ENCODE measurements around the gene TRERF1.
A peak's percentile ranks its signal among the peaks of the same experiment; 100 is the strongest.

The TRERF1 gene

GRCh38 chr6:42484261-42484660 lies 32.5 kb upstream of the TRERF1 start:
- Histone ChIP-seq H3K9me3 (ENCODE audit: control insufficient read depth, insufficient read depth, low read depth, low read length) (no peaks in the 10 kb centered on the region), H3K4me1 (ENCODE audit: control insufficient read depth, insufficient read depth, low read length) (no peaks in the 10 kb centered on the region), H3K36me3 (ENCODE audit: control insufficient read depth in 2 of 2, insufficient read depth in 1 of 2, low read length in 2 of 2) (no peaks in the 10 kb centered on the region), H3K4me3 (ENCODE audit: low read depth, low read length) (no peak overlapping the region), H3K27ac (ENCODE audit: extremely low read depth, low read depth, low read length) (no peak overlapping the region)
- TF ChIP-seq SCRT2 (tag by site-specific recombination; IDR thresholded peaks at IDR 0.05), result no peak
- TF ChIP-seq FEZF1 (tag by site-specific recombination; IDR thresholded peaks at IDR 0.05), result no peak
- TF ChIP-seq OVOL3 (tag by site-specific recombination; IDR thresholded peaks at IDR 0.05), result no peak
- no peak for TF ChIP-seq ZNF350 (tag by site-specific recombination; IDR thresholded peaks at IDR 0.05)
- TF ChIP-seq GLIS1 (tag by site-specific recombination; IDR thresholded peaks at IDR 0.05), result no peak
- no peak for TF ChIP-seq ZNF580 (tag by site-specific recombination; IDR thresholded peaks at IDR 0.05)
- TF ChIP-seq ZNF114 (tag by site-specific recombination; IDR thresholded peaks at IDR 0.05), result no peak
- TF ChIP-seq ZNF433 (tag by site-specific recombination; IDR thresholded peaks at IDR 0.05; ENCODE audit: low read depth), result no peak
- no peak for TF ChIP-seq ZNF623 (tag by site-specific recombination; IDR thresholded peaks at IDR 0.05)
- no peak for TF ChIP-seq ZNF174 (tag by site-specific recombination; IDR thresholded peaks at IDR 0.05)
- TF ChIP-seq GLI4 (tag by site-specific recombination; IDR thresholded peaks at IDR 0.05), result no peak
- TF ChIP-seq ZNF791 (tag by site-specific recombination; IDR thresholded peaks at IDR 0.05), result no peak
- TF ChIP-seq ZNF133 (tag by site-specific recombination; IDR thresholded peaks at IDR 0.05), result no peak
- TF ChIP-seq BCL11B (tag by site-specific recombination; IDR thresholded peaks at IDR 0.05; ENCODE audit: low read depth), result no peak
- TF ChIP-seq ELK4 (IDR thresholded peaks at IDR 0.05; ENCODE audit: borderline replicate concordance, low read depth, low read length), result no peak
- no peak for TF ChIP-seq ZNF776 (tag by site-specific recombination; IDR thresholded peaks at IDR 0.05; ENCODE audit: borderline replicate concordance)
- no peak for TF ChIP-seq ZBTB21 (tag by site-specific recombination; IDR thresholded peaks at IDR 0.05)
- TF ChIP-seq HOXA7 (CRISPR knock-in tag; IDR thresholded peaks at IDR 0.05; ENCODE audit: borderline replicate concordance), result no peak
- CTCF ChIA-PET, result interaction anchor here (1.0 to 1.3 kb wide), 2 partner anchors 63 to 179 kb away, joined by 4 read pairs; no protein-coding TSS in a partner anchor
- POLR2A ChIA-PET, result interaction anchor here (1.5 kb wide), 1 partner anchor 31 kb away, joined by 3 read pairs; no protein-coding TSS in a partner anchor

- ChIA-PET POLR2A (no interaction called here), CTCF (interaction anchor here (0.7 kb wide), 1 partner anchor 58 kb away, joined by 3 read pairs; no protein-coding TSS in a partner anchor)
- Histone ChIP-seq H3K27ac (ENCODE audit: extremely low read depth, low read depth, low read length) (no peak overlapping the region), H3K36me3 (ENCODE audit: control insufficient read depth in 2 of 2, insufficient read depth in 1 of 2, low read length in 2 of 2) (no peaks in the 10 kb centered on the region), H3K4me1 (ENCODE audit: control insufficient read depth, insufficient read depth, low read length) (no peaks in the 10 kb centered on the region), H3K9me3 (ENCODE audit: control insufficient read depth, insufficient read depth, low read depth, low read length) (no peaks in the 10 kb centered on the region), H3K4me3 (ENCODE audit: low read depth, low read length) (no peak overlapping the region)
- TF ChIP-seq PRDM6 (tag by site-specific recombination; IDR thresholded peaks at IDR 0.05) (no peak), ZBTB17 (tag by site-specific recombination; IDR thresholded peaks at IDR 0.05) (0 out of 2 replicates have a peak, but pooled peaks have one; percentile 17), ZNF645 (tag by site-specific recombination; IDR thresholded peaks at IDR 0.05) (no peak), ZNF843 (tag by site-specific recombination; IDR thresholded peaks at IDR 0.05) (no peak), ZNF148 (tag by site-specific recombination; IDR thresholded peaks at IDR 0.05; ENCODE audit: borderline replicate concordance) (no peak), SETDB1 (IDR thresholded peaks at IDR 0.05; ENCODE audit: insufficient read length, low read length) (no peak), ZNF404 (tag by site-specific recombination; IDR thresholded peaks at IDR 0.05) (no peak), ZNF639 (tag by site-specific recombination; IDR thresholded peaks at IDR 0.05) (no peak)
Observed at GRCh38 chr6:42482174-42482573, 30.4 kb upstream of the TRERF1 start.
